K562 (cell line): Measurements from ENCODE around the gene BSPRY. TPM values are rescaled to one million over a fixed set of nuclear protein-coding genes. Genes with fewer than 3 reads are reported as not detected.

Experiments
- ATAC-seq: fragments of 200-7000 bp; cut with Tn5 transposase; 3 replicates; pipeline ENCODE4 v1.9.1; 2020; ENCODE audit warnings: moderate library complexity
- Bru-seq: library from RNA; stranded (reverse); fragments of 400-500 nt; gene quantifications from one replicate; lab custom pipeline; 2021; lab: Mats Ljungman, UMichigan
- BruChase-seq, 2 experiments: library from RNA; stranded (reverse); fragments of 400-500 nt; gene quantifications; one replicate each; lab custom pipeline; 2021; lab: Mats Ljungman, UMichigan
- BruUV-seq: library from RNA; stranded (reverse); fragments of 400-500 nt; replicated peaks from 2 replicates; lab custom pipeline; 2021; lab: Mats Ljungman, UMichigan
- CTCF ChIA-PET: fragments of 300-600 bp; formaldehyde crosslinking; extraction: SDS; loops from one replicate; lab custom pipeline; 2021; ENCODE audit warnings: low intra/inter-chr PET ratio; lab: Yijun Ruan, JAX
- POLR2A ChIA-PET: fragments of 300-600, 350-650 bp; sonication (Branson Sonifier 250); formaldehyde crosslinking; extraction: SDS; loops from one replicate; lab custom pipeline; 2021; ENCODE audit warnings: antibody characterized with exemption, inconsistent platforms; lab: Yijun Ruan, JAX
- DNase-seq, 4 experiments: peaks; one replicate each; pipeline versions ENCODE4 v3.0.0 to v3.0.0-alpha.2; 2011 to 2018; ENCODE audit warnings: low spot score in 3 of 4, mixed read lengths in 3 of 4; ENCODE audit errors: extremely low read depth in 1 of 4
- FAIRE-seq: peaks from 2 replicates; lab custom pipeline; 2011; peaks lifted over from hg19 to GRCh38; lab: Jason Lieb, UNC
- H2AFZ ChIP-seq: 2 replicates; pipeline ENCODE4 v1.6.0; 2011; ENCODE audit warnings: low read depth, low read length, control low read depth, inconsistent platforms
- H3K27ac ChIP-seq: fragments of 200-600 bp; 3 replicates; pipeline ENCODE4 v1.8.0; 2011; ENCODE audit warnings: low read depth, mild to moderate bottlenecking, control low read depth, inconsistent platforms, low read length, moderate library complexity, mixed read lengths; ENCODE audit errors: extremely low read depth
- H3K27me3 ChIP-seq, 2 experiments: fragments of 300-600 bp in 1 of 2; 2 replicates in 1 of 2; 3 replicates in 1 of 2; pipeline versions ENCODE4 v1.6.0 to v1.8.0; 2011; ENCODE audit warnings: inconsistent platforms in 2 of 2, low read length in 2 of 2, mild to moderate bottlenecking in 1 of 2, mixed read lengths in 1 of 2, moderate library complexity in 1 of 2; ENCODE audit not compliant: control insufficient read depth in 2 of 2, insufficient read depth in 2 of 2
- H3K36me3 ChIP-seq: fragments of 300-600 bp; 3 replicates; pipeline ENCODE4 v1.8.0; 2011; ENCODE audit warnings: mild to moderate bottlenecking, low read length, inconsistent platforms; ENCODE audit not compliant: control insufficient read depth, insufficient read depth
- H3K4me1 ChIP-seq, 2 experiments: fragments of 200-600 bp in 1 of 2; replicated peaks in 1 of 2; 2 replicates in 1 of 2; 3 replicates in 1 of 2; pipeline versions ENCODE4 v1.5.1 to v1.8.0; 2011; ENCODE audit warnings: inconsistent platforms in 2 of 2, low read length in 2 of 2, mild to moderate bottlenecking in 1 of 2, mixed read lengths in 1 of 2, moderate library complexity in 1 of 2; ENCODE audit not compliant: control insufficient read depth in 2 of 2, insufficient read depth in 2 of 2
- H3K4me2 ChIP-seq: 2 replicates; pipeline ENCODE4 v1.6.1; 2011; ENCODE audit warnings: low read length, control low read depth, inconsistent platforms, mixed read lengths; ENCODE audit not compliant: insufficient read depth
- H3K4me3 ChIP-seq: fragments of 200-600 bp; sonication (generic), shearing (Covaris generic); 2 replicates; pipeline ENCODE4 v1.5.1; 2016; ENCODE audit warnings: control low read depth, inconsistent platforms
- H3K79me2 ChIP-seq: fragments of 200-600 bp; 3 replicates; pipeline ENCODE4 v1.8.0; 2011; ENCODE audit warnings: low read length, inconsistent platforms; ENCODE audit not compliant: control insufficient read depth, insufficient read depth
- H3K9ac ChIP-seq, 2 experiments: 2 replicates each; pipeline versions ENCODE4 v1.6.0 to v1.6.1; 2011; ENCODE audit warnings: low read depth in 2 of 2, low read length in 2 of 2, control low read depth in 1 of 2, inconsistent platforms in 1 of 2, mild to moderate bottlenecking in 1 of 2, mixed read lengths in 1 of 2; ENCODE audit not compliant: insufficient read depth in 1 of 2
- H3K9me1 ChIP-seq: one replicate; pipeline ENCODE4 v1.6.0; 2011; ENCODE audit warnings: inconsistent platforms, mild to moderate bottlenecking, low read length, moderate library complexity; ENCODE audit not compliant: control insufficient read depth, insufficient read depth
- H3K9me3 ChIP-seq: replicated peaks from 2 replicates; pipeline ENCODE4 v1.5.1; 2011; ENCODE audit warnings: low read depth, low read length, inconsistent platforms; ENCODE audit not compliant: control insufficient read depth, insufficient read depth
- H4K20me1 ChIP-seq: replicated peaks from 2 replicates; pipeline ENCODE4 v1.6.1; 2011; ENCODE audit warnings: low read length, inconsistent platforms, mixed read lengths; ENCODE audit not compliant: control insufficient read depth, insufficient read depth
- FOXP1 ChIP-seq: sonication (generic); formaldehyde crosslinking; IDR thresholded peaks from 2 replicates; pipeline ENCODE4 v1.8.0; 2022; ENCODE audit warnings: mild to moderate bottlenecking, missing genetic modification reagents
- JUND ChIP-seq, 2 experiments: IDR thresholded peaks; 2 replicates in 1 of 2; 3 replicates in 1 of 2; pipeline ENCODE4 v1.6.1; 2011; ENCODE audit warnings: borderline replicate concordance in 2 of 2, low read depth in 2 of 2, low read length in 2 of 2, improper control_type of control experiment in 1 of 2, missing biosample characterization in 1 of 2, missing genetic modification characterization in 1 of 2, missing genetic modification reagents in 1 of 2
- ZBTB7A ChIP-seq: IDR thresholded peaks from 2 replicates; pipeline ENCODE4 v1.6.1; 2011; ENCODE audit warnings: low read depth, mild to moderate bottlenecking, low read length, moderate library complexity, borderline replicate concordance; ENCODE audit not compliant: control insufficient read depth
- ZNF77 ChIP-seq: fragments of 250-450 bp; sonication (Bioruptor Pico); IDR thresholded peaks from 2 replicates; pipeline ENCODE4 v1.5.0; 2020
- WGBS: fragments of 100-300 bp; shearing (Covaris generic); methylation state at CpG from one replicate; pipeline ENCODE4 v1.1.6; 2016; ENCODE audit warnings: low coverage, mixed read lengths; ENCODE audit not compliant: insufficient coverage; ENCODE audit errors: missing lambda C conversion rate; 5-methylcytosine and 5-hydroxymethylcytosine counted together
- in situ Hi-C: fragments of 300-500 bp; cut with MboI; formaldehyde crosslinking; loops from 4 replicates; pipeline ENCODE4 v1.15.0; 2018; ENCODE audit warnings: inconsistent platforms, mixed read lengths
- intact Hi-C: fragments of 100-400 bp; cut with micrococcal nuclease; formaldehyde crosslinking; loops from 2 replicates; pipeline ENCODE4 v1.14.2; 2022
- long read RNA-seq, 3 experiments: library from polyadenylated mRNA in 2 of 3; library from RNA in 1 of 3; unstranded in 2 of 3; stranded (forward) in 1 of 3; transcript quantifications; one replicate each; pipeline ENCODE4 v2.0.0, GENCODE V29; 2019 to 2022
- polyA minus RNA-seq, 3 experiments: library from RNA; depleted of rRNA, polyadenylated mRNA; stranded (reverse); fragments of >200 nt; gene quantifications; 2 replicates each; pipeline ENCODE4 v1.2.3, GENCODE V29; 2011
- polyA plus RNA-seq, 8 experiments: library from polyadenylated mRNA; depleted of rRNA in 4 of 8; stranded (reverse) in 5 of 8; unstranded in 3 of 8; fragments of >200 nt; fragmentation: Nextera tagmentation in 2 of 8; fragmentation: Illumina TruSeq in 1 of 8; extraction: Ambion mirVana in 2 of 8; extraction: Trizol in 1 of 8; gene quantifications; 2 replicates each; pipeline versions ENCODE4 v1.2.1 to v1.2.3, GENCODE V29; 2011 to 2014; ENCODE audit warnings: inconsistent platforms in 1 of 8, missing spikeins in 1 of 8
- total RNA-seq, 7 experiments: library from RNA; depleted of rRNA in 6 of 7; stranded (reverse); fragments of >200 nt in 6 of 7; fragmentation: Illumina TruSeq in 2 of 7; extraction: Trizol in 2 of 7; gene quantifications; 2 replicates each; pipeline versions ENCODE4 v1.2.1 to v1.2.3, GENCODE V29; 2011 to 2021; ENCODE audit warnings: low replicate concordance in 1 of 7
- TF ChIP-seq, protein P1 (sequence below), 2 experiments: IDR thresholded peaks; 2 replicates each; pipeline ENCODE4 v1.6.1; 2011; ENCODE audit warnings: borderline replicate concordance in 1 of 2, control low read depth in 1 of 2, low read depth in 1 of 2, low read length in 1 of 2, mild to moderate bottlenecking in 1 of 2, mixed read lengths in 1 of 2, moderate library complexity in 1 of 2; ENCODE audit not compliant: insufficient read depth in 1 of 2, insufficient read length in 1 of 2, poor library complexity in 1 of 2, severe bottlenecking in 1 of 2; ENCODE audit errors: extremely low read depth in 1 of 2
- TF ChIP-seq, protein P2 (sequence below): sonication (generic); formaldehyde crosslinking; IDR thresholded peaks from 2 replicates; pipeline ENCODE4 v1.4.0; 2020; ENCODE audit warnings: mild to moderate bottlenecking, missing genetic modification reagents
- TF ChIP-seq, protein P3 (sequence below): fragments of 450-650 bp; conservative IDR thresholded peaks from 2 replicates; pipeline ENCODE4 v1.6.1; 2016; ENCODE audit warnings: missing genetic modification characterization, low read depth, mild to moderate bottlenecking, control low read depth, missing compliant biosample characterization
- TF ChIP-seq, protein P4 (sequence below), 2 experiments: fragments of 250-450 bp in 1 of 2; fragments of 450-650 bp in 1 of 2; sonication (Bioruptor Pico) in 1 of 2; IDR thresholded peaks; 2 replicates each; pipeline versions ENCODE4 v1.6.1 to v1.8.0; 2016 to 2021; ENCODE audit warnings: mild to moderate bottlenecking in 2 of 2, moderate library complexity in 2 of 2, missing compliant biosample characterization in 1 of 2, missing genetic modification characterization in 1 of 2

BSPRY gene
- total RNA-seq (2011; cell fraction: chromatin; rRNA removed; ENCODE audit: low replicate concordance): 0.25 and 0.56 TPM in 2 replicates
- total RNA-seq (2011; cell fraction: nucleolus; rRNA removed): 0.17 and 0.53 TPM in 2 replicates
- 0.59 and 0.84 TPM in 2 replicates for total RNA-seq (2011; cell fraction: nucleoplasm; rRNA removed)
- 0.16 and 0.18 TPM in 2 replicates for total RNA-seq (2014; rRNA removed)
- total RNA-seq (2014; rRNA removed; fragmentation: Illumina TruSeq; extraction: Trizol): 0.18 and 0.22 TPM in 2 replicates
- total RNA-seq (2015; rRNA removed; fragmentation: Illumina TruSeq; extraction: Trizol): 0.22 and 0.23 TPM in 2 replicates
- total RNA-seq (2021): 0.16 and 0.45 TPM in 2 replicates
- polyA plus RNA-seq (2011; rRNA removed): 0.46 and 0.67 TPM in 2 replicates
- 0.63 and 1.2 TPM in 2 replicates for polyA plus RNA-seq (2011; cell fraction: cytosol; rRNA removed)
- 0.51 and 0.95 TPM in 2 replicates for polyA plus RNA-seq (2011; cell fraction: nucleus; rRNA removed)
- polyA plus RNA-seq (2012): 0.30 and 0.64 TPM in 2 replicates
- 0.21 and 0.22 TPM in 2 replicates for polyA plus RNA-seq (2014; fragmentation: Illumina TruSeq; extraction: Trizol)
- polyA plus RNA-seq (2014; fragmentation: Nextera tagmentation; extraction: Ambion mirVana): under 1 TPM; 0.07 TPM
- polyA plus RNA-seq (2014; rRNA removed): 0.17 and 0.34 TPM in 2 replicates
- polyA minus RNA-seq (2011; rRNA and poly(A)+ RNA removed): 0.30 and 0.88 TPM in 2 replicates
- polyA minus RNA-seq (2011; cell fraction: cytosol; rRNA and poly(A)+ RNA removed): 0.55 TPM in 1 of 2 replicates, not detected in the other
- 0.27 and 0.33 TPM in 2 replicates for polyA minus RNA-seq (2011; cell fraction: nucleus; rRNA and poly(A)+ RNA removed)
- Bru-seq, nascent RNA: percentile 28 among the genes with signal in this experiment
- BruChase-seq, experiment 1, labeled RNA remaining after a 2-hour chase: percentile 23 among the genes with signal in this experiment
- BruChase-seq, experiment 2, labeled RNA remaining after a 6-hour chase: percentile 22 among the genes with signal in this experiment
- long read RNA-seq, experiment 1, partial matches to known transcripts: 0 of 4 reads
- long read RNA-seq, experiment 1, other reads (novel, unspliced or antisense): 0 of 4 reads
- long read RNA-seq, experiment 2: 0 reads
- long read RNA-seq, experiment 3: 0 reads

DNA sequence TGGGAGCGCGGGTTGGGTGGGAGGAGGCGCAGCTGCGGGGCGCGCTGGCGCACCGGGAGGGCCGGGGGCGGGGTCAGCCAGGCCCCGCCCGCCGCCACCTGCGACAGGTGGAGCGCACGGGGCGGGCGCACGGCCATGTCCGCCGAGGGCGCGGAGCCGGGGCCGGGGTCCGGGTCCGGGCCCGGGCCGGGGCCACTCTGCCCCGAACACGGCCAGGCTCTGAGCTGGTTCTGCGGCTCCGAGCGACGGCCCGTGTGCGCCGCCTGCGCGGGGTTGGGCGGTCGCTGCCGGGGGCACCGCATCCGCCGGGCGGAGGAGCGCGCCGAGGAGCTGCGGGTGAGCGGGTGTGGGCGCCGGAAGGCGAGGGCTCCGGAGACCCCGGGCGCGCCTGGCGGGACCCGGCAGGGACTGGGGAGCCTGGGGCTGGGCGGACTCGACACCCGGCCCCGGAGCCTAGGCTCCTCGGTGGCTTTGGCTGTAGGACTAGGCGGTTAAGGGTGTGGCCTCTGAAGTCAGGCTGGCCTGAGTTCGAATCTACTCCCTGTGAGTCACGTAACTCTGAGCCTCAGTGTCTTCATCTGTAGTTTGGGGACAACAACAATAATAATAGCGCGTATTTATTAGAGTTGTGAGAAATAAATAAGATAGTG lies at the start of gene BSPRY:
TSS of gene BSPRY (plus strand) at position 97 of the 650 bp plus-strand sequence. CDS start at position 136, 39 bp downstream.
- in situ Hi-C loops (no loop called here), intact Hi-C loops (no loop called here)
- no peaks in the 10 kb centered on the region for H3K9me3 ChIP-seq
- 49% methylated on average over 17 of the region's 71 CpGs for WGBS
- peak within 1 kb of the TSS; percentile 26 for H2AFZ ChIP-seq
- peaks cover 2 to 4% of the 10 kb centered on the region in 2 experiments; a peak in 2 of 5 replicates for H3K27me3 ChIP-seq
- H3K36me3 ChIP-seq: no peaks in the 10 kb centered on the region
- ATAC-seq (peak; percentile 50), DNase-seq (peak in 2 of 4 experiments; percentile 54 to 55), FAIRE-seq (no peak)
- peak within 1 kb of the TSS in 1 of 2 experiments; percentile 73; a peak in 2 of 4 replicates for H3K9ac ChIP-seq
- no peaks in the 10 kb centered on the region for H3K9me1 ChIP-seq
- H3K27ac ChIP-seq: no peak within 1 kb of the TSS
- H4K20me1 ChIP-seq: no peaks in the 10 kb centered on the region
- peak within 1 kb of the TSS; percentile 29 for H3K4me3 ChIP-seq
- no peaks in the 10 kb centered on the region for H3K79me2 ChIP-seq
- no TSS peak for BruUV-seq
- POLR2A ChIA-PET: interaction anchor here (1.2 to 2.4 kb wide), 2 partner anchors 9 to 52 kb away, joined by 4 to 12 read pairs; partner anchors contain the start of genes ALAD and WDR31
- peak within 1 kb of the TSS; percentile 49; the same call in 1 of the 2 replicates for H3K4me2 ChIP-seq
- H3K4me1 ChIP-seq: peaks cover 3 to 10% of the 10 kb centered on the region in 2 experiments; a peak in 3 of 5 replicates
- CTCF ChIA-PET: no interaction called here
- TF ChIP-seq, protein P1, sequence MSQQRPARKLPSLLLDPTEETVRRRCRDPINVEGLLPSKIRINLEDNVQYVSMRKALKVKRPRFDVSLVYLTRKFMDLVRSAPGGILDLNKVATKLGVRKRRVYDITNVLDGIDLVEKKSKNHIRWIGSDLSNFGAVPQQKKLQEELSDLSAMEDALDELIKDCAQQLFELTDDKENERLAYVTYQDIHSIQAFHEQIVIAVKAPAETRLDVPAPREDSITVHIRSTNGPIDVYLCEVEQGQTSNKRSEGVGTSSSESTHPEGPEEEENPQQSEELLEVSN (IDR thresholded peaks at IDR 0.05; ENCODE audit: borderline replicate concordance in 1 of 2, extremely low read depth in 1 of 2, insufficient read depth in 1 of 2, insufficient read length in 1 of 2, low read depth in 1 of 2, low read length in 1 of 2, poor library complexity in 1 of 2, severe bottlenecking in 1 of 2): peak in 1 of 2 experiments; percentile 8
- TF ChIP-seq, protein P2, sequence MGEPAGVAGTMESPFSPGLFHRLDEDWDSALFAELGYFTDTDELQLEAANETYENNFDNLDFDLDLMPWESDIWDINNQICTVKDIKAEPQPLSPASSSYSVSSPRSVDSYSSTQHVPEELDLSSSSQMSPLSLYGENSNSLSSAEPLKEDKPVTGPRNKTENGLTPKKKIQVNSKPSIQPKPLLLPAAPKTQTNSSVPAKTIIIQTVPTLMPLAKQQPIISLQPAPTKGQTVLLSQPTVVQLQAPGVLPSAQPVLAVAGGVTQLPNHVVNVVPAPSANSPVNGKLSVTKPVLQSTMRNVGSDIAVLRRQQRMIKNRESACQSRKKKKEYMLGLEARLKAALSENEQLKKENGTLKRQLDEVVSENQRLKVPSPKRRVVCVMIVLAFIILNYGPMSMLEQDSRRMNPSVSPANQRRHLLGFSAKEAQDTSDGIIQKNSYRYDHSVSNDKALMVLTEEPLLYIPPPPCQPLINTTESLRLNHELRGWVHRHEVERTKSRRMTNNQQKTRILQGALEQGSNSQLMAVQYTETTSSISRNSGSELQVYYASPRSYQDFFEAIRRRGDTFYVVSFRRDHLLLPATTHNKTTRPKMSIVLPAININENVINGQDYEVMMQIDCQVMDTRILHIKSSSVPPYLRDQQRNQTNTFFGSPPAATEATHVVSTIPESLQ (CRISPR knock-in tag): no peak
- TF ChIP-seq ZNF77 (no peak), JUND (IDR thresholded peaks at IDR 0.05; ENCODE audit: borderline replicate concordance, low read depth, low read length) (0 out of 2 replicates have a peak, but pooled peaks have one; percentile 24), JUND (tag; IDR thresholded peaks at IDR 0.05; ENCODE audit: borderline replicate concordance, low read depth, low read length) (0 out of 3 replicates have a peak, but pooled peaks have one; percentile 18), ZBTB7A (peak; percentile 51; the same call in 1 of the 2 replicates), FOXP1 (CRISPR knock-in tag) (no peak)
- TF ChIP-seq, protein P3, sequence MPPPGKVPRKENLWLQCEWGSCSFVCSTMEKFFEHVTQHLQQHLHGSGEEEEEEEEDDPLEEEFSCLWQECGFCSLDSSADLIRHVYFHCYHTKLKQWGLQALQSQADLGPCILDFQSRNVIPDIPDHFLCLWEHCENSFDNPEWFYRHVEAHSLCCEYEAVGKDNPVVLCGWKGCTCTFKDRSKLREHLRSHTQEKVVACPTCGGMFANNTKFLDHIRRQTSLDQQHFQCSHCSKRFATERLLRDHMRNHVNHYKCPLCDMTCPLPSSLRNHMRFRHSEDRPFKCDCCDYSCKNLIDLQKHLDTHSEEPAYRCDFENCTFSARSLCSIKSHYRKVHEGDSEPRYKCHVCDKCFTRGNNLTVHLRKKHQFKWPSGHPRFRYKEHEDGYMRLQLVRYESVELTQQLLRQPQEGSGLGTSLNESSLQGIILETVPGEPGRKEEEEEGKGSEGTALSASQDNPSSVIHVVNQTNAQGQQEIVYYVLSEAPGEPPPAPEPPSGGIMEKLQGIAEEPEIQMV (tag): no peak
- TF ChIP-seq, protein P4, sequence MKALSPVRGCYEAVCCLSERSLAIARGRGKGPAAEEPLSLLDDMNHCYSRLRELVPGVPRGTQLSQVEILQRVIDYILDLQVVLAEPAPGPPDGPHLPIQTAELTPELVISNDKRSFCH (CRISPR knock-in tag; IDR thresholded peaks at IDR 0.05): no peak
- TF ChIP-seq, protein P4 (tag; IDR thresholded peaks at IDR 0.05): no peak
